GM12801 (cell line): ENCODE measurements around the gene AOPEP.

Source experiments
- CTCF ChIP-seq: IDR thresholded peaks from one replicate; pipeline ENCODE4 v1.5.1; 2011; ENCODE audit warnings: control low read depth; ENCODE audit not compliant: insufficient read length; ENCODE audit errors: extremely low read depth

The AOPEP gene

GRCh38 chr9:95065224-95065623 is 338.7 kb downstream of the AOPEP start:
- TF ChIP-seq CTCF, result no peak

- no peak for TF ChIP-seq CTCF
These were observed 340.6 kb downstream of the AOPEP start for GRCh38 chr9:95067057-95067456.

DNA sequence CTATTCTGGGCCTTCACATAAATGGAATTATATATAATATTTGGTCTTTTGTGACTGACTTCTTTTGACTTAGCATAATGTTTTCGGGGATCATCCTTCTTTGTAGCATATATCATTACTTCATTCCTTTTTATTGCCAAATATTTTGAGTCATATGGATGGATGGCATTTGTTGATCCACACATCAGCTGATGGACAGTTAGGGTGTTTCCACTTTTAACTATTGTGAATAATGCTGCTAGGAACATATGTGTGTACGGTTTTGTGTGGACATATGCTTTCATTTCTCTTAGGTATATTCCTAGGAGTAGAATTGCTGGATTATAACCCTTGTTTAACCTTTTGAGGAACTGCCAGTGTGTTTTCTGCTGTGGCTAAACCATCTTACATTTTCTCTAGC is 341.4 kb downstream of the AOPEP start:
- no peak for TF ChIP-seq CTCF

- no peak for TF ChIP-seq CTCF
These were observed 344.1 kb downstream of the AOPEP start for GRCh38 chr9:95070549-95071021.

DNA sequence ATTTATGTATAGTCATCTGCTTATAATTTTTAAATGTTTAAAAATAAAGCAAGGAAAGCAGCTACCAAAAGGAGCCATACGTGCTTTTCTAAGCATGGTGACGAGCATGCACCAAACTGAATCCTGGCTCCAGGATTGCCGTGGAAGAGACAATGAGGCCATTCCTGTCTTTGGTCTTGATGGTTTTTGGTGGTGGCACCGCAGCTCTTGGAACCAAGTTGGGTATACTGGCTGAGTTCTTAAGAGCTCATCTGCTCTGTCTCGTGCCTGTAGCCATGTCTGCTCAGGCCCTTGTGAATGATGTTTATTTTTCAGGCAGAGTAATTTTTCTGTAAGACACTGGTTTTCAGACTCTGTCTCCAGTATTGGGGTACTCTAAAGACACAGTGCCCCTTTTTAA is 345.0 kb downstream of the AOPEP start:
- TF ChIP-seq CTCF, result no peak

- no peak for TF ChIP-seq CTCF
These were observed 345.4 kb downstream of the AOPEP start for GRCh38 chr9:95071925-95072324.

DNA sequence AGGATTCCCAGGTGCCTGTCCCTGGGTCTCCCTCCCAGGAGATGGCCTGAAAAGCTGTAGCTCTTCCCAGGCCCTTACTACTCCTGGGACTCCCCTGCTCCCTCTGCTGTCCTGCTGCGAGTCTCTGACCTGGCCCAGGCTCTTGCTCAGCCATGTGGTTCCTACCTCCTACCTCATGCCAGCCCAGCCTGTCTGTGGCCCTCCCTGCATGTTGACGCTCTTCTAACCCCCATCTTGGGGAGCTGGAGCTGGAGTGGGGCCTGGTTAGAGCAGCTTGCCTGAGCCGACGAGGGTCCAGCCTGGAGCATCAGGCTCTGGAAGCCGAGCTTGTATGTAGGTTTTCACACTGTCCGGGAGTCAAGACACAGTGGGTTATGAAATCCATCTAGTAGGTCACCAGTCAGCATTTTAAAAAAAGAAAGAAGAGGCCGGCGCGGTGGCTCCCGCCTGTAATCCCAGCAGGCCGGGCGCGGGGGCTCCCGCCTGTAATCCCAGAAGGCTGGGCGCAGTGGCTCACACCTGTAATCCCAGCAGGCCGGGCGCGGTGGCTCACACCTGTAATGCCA is 346.6 kb downstream of the AOPEP start:
- TF ChIP-seq CTCF, result no peak
